PFSK-1 (cell line): ENCODE measurements around the gene SLC27A3.

Experiments
- POLR2AphosphoS5 ChIP-seq: IDR thresholded peaks from 2 replicates; pipeline ENCODE4 v1.6.1; 2012; ENCODE audit warnings: low read depth, mild to moderate bottlenecking, control low read depth, low read length, moderate library complexity
- TAF1 ChIP-seq: IDR thresholded peaks from 2 replicates; pipeline ENCODE4 v1.6.1; 2012; ENCODE audit warnings: low read length, control low read depth, borderline replicate concordance; ENCODE audit not compliant: insufficient read depth
- TF ChIP-seq, protein P1 (sequence below), 2 experiments: IDR thresholded peaks; 2 replicates each; pipeline versions ENCODE4 v1.6.1 to v1.8.0; 2011 to 2012; ENCODE audit warnings: low read depth in 2 of 2, low read length in 2 of 2, control low read depth in 1 of 2, inconsistent platforms in 1 of 2, mild to moderate bottlenecking in 1 of 2, moderate library complexity in 1 of 2; ENCODE audit not compliant: insufficient read depth in 1 of 2

GRCh38 chr1:153799016-153799415 lies 23.8 kb downstream of the SLC27A3 start:
- TF ChIP-seq TAF1 = no peak
- TF ChIP-seq POLR2AphosphoS5 = no peak
- TF ChIP-seq, protein P1, sequence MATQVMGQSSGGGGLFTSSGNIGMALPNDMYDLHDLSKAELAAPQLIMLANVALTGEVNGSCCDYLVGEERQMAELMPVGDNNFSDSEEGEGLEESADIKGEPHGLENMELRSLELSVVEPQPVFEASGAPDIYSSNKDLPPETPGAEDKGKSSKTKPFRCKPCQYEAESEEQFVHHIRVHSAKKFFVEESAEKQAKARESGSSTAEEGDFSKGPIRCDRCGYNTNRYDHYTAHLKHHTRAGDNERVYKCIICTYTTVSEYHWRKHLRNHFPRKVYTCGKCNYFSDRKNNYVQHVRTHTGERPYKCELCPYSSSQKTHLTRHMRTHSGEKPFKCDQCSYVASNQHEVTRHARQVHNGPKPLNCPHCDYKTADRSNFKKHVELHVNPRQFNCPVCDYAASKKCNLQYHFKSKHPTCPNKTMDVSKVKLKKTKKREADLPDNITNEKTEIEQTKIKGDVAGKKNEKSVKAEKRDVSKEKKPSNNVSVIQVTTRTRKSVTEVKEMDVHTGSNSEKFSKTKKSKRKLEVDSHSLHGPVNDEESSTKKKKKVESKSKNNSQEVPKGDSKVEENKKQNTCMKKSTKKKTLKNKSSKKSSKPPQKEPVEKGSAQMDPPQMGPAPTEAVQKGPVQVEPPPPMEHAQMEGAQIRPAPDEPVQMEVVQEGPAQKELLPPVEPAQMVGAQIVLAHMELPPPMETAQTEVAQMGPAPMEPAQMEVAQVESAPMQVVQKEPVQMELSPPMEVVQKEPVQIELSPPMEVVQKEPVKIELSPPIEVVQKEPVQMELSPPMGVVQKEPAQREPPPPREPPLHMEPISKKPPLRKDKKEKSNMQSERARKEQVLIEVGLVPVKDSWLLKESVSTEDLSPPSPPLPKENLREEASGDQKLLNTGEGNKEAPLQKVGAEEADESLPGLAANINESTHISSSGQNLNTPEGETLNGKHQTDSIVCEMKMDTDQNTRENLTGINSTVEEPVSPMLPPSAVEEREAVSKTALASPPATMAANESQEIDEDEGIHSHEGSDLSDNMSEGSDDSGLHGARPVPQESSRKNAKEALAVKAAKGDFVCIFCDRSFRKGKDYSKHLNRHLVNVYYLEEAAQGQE (IDR thresholded peaks at IDR 0.05; ENCODE audit: insufficient read depth in 1 of 2, low read depth in 2 of 2, low read length in 2 of 2) = no peak
